ENCODE data around the gene DNAJC1. TPM values are rescaled to one million over a fixed set of nuclear protein-coding genes. Genes with fewer than 3 reads are reported as not detected.

The DNAJC1 gene
- total and polyA plus RNA-seq, 3 donors from 2014 or later = 16.7 to 59.6 (median 59.0) TPM

DNA sequence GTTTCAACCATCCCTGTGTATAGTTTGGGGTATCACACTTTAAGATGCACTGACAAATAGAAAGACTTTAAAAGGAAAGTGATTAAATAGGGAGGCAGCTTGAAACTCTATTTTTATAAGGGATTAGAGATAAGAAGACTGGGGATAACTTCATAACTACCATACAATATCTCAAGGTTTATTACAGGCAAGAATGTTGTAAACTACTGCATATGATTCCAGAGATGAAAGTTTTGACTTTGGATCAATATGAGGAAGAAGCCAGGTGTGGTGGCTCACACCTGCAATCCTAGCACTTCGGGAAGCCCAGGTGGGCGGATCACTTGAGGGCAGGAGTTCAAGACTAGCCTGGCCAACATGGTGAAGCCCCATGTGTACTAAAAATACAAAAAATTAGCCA lies 96.1 kb downstream of the DNAJC1 start:
- H3K27ac ChIP-seq = no peak overlapping the region
- no peak for DNase-seq
- H3K4me1 ChIP-seq = no peaks in the 10 kb centered on the region
- no peak overlapping the region for H3K4me3 ChIP-seq
- no peaks in the 10 kb centered on the region for H3K9me3 ChIP-seq
- WGBS, 2 donors = 92 to 100% methylated on average over 2 of the region's 2 CpGs
- no peaks in the 10 kb centered on the region for H3K27me3 ChIP-seq
- no peak for TF ChIP-seq POLR2A (IDR thresholded peaks at IDR 0.05)
- TF ChIP-seq, protein P1, sequence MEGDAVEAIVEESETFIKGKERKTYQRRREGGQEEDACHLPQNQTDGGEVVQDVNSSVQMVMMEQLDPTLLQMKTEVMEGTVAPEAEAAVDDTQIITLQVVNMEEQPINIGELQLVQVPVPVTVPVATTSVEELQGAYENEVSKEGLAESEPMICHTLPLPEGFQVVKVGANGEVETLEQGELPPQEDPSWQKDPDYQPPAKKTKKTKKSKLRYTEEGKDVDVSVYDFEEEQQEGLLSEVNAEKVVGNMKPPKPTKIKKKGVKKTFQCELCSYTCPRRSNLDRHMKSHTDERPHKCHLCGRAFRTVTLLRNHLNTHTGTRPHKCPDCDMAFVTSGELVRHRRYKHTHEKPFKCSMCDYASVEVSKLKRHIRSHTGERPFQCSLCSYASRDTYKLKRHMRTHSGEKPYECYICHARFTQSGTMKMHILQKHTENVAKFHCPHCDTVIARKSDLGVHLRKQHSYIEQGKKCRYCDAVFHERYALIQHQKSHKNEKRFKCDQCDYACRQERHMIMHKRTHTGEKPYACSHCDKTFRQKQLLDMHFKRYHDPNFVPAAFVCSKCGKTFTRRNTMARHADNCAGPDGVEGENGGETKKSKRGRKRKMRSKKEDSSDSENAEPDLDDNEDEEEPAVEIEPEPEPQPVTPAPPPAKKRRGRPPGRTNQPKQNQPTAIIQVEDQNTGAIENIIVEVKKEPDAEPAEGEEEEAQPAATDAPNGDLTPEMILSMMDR (IDR thresholded peaks at IDR 0.05) = no peak
- intact Hi-C loops (cut with DNase I; ENCODE audit: low total_unique reads) = no loop called here
- no peaks in the 10 kb centered on the region for H3K36me3 ChIP-seq (ENCODE audit: low read depth, missing control alignments)

DNA sequence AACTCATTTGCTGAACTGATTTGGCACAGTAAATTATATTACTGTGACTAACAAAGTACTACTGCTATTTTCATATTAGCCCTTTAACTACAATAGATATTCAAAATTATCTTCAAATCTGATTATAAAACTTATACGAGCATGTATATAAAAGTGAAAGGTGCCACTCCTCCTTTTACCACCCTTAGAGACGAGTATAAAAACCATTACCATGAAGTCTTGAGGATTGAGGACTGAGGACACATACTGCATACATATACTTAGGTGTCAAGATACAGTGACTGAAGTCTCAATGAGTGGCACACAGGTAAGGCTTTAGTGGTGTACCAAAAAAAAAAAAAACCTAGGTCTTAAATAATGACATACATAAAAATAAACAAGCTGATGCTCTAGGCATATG lies 98.6 kb downstream of the DNAJC1 start:
- Histone ChIP-seq H3K9me3 (no peaks in the 10 kb centered on the region), H3K4me3 (no peak overlapping the region), H3K27me3 (no peaks in the 10 kb centered on the region), H3K4me1 (no peaks in the 10 kb centered on the region), H3K36me3 (ENCODE audit: low read depth, missing control alignments) (no peaks in the 10 kb centered on the region), H3K27ac (no peak overlapping the region)
- WGBS, 2 donors = 92 to 98% methylated on average over 2 of the region's 2 CpGs
- DNase-seq = no peak
- no peak for TF ChIP-seq POLR2A (IDR thresholded peaks at IDR 0.05)
- TF ChIP-seq, protein P1 (IDR thresholded peaks at IDR 0.05) = no peak
- intact Hi-C loops (cut with DNase I; ENCODE audit: low total_unique reads) = no loop called here

DNA sequence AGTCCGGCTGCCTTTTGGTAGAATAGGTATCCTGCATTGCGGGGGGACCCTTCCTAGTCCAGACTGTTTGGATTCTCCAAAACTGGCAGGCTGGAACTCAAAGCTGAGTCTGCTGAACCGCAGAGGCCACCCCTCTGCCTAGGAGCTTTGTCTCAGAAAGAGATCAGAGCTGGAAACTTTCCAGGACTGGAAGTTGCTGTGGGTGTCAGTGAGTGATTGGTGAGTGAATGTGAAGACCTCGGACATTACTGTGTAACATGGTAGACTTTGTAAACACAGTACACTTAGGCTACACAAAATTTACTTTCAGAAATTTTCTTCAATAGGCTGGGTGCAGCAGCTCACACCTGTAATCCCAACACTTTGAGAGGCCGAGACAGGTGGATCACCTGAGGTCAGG lies 103.8 kb downstream of the DNAJC1 start:
- WGBS, 2 donors = 96% methylated on average over 4 to 5 of the region's 5 CpGs
- Histone ChIP-seq H3K4me1 (no peaks in the 10 kb centered on the region), H3K27ac (no peak overlapping the region), H3K4me3 (no peak overlapping the region), H3K27me3 (no peaks in the 10 kb centered on the region), H3K9me3 (no peaks in the 10 kb centered on the region), H3K36me3 (ENCODE audit: low read depth, missing control alignments) (no peaks in the 10 kb centered on the region)
- DNase-seq = no peak
- TF ChIP-seq, protein P1 (IDR thresholded peaks at IDR 0.05) = no peak
- TF ChIP-seq POLR2A (IDR thresholded peaks at IDR 0.05) = no peak
- intact Hi-C loops (cut with DNase I; ENCODE audit: low total_unique reads) = no loop called here

DNA sequence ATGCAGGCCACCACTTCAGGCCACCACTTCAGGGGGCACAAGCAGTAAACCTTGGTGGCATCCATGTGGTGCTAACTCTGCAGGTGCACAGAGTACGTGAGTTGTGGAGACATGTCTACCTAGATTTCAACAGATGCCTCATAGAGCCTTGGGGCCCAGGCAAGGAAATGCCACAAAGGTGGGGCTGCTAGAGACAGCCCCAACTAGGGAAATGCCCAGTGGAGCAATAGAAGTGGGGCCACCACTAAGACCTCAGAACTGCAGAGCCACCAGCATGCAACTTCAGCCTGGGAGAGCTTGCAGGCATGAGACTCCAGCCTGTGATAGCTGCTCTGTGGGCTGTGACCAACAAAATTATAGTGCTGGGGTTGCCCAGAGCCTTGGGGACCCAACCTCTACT lies 107.6 kb downstream of the DNAJC1 start:
- Histone ChIP-seq H3K27me3 (no peaks in the 10 kb centered on the region), H3K4me1 (no peaks in the 10 kb centered on the region), H3K9me3 (no peaks in the 10 kb centered on the region), H3K36me3 (ENCODE audit: low read depth, missing control alignments) (no peaks in the 10 kb centered on the region), H3K4me3 (no peak overlapping the region), H3K27ac (no peak overlapping the region)
- WGBS, 2 donors = 88 to 89% methylated on average over 1 of the region's 1 CpG
- TF ChIP-seq, protein P1 (IDR thresholded peaks at IDR 0.05) = no peak
- no peak for TF ChIP-seq POLR2A (IDR thresholded peaks at IDR 0.05)
- intact Hi-C loops (cut with DNase I; ENCODE audit: low total_unique reads) = no loop called here
- DNase-seq = no peak

DNA sequence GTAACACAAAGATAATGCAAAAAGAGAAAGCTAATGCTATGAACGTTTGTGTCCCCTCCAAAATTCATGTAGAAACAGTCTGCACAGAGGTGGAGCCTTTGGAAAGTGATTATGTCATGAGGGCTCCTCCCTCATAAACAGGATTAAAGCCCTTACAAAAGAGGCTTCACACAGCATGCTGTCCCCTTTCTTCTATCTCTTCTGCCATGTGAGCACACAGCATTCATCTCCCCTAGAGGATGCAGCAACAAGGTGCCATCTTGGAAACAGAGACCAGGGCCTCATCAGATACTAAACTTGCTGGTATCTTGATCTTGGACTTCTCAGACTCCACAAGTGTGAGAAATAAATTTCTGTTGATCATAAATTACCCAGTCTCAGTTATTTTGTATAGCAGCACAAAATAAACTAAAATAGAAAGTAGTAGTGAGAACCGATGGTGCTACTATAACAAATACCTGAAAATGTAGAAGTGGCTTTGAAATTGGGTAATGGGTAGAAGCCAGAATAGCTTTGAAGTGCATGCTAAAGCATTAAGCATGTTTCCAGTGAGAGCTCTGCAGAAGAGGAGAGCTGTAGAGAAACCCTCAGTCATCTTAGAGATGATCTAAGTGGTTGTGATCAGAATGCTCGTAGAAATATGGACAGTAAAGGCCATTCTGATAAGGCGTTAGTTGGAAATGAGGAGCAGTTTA lies 108.7 kb downstream of the DNAJC1 start:
- H3K36me3 ChIP-seq (ENCODE audit: low read depth, missing control alignments) = no peaks in the 10 kb centered on the region
- intact Hi-C loops (cut with DNase I; ENCODE audit: low total_unique reads) = no loop called here
- H3K4me3 ChIP-seq = no peak overlapping the region
- WGBS, 2 donors = 92 to 94% methylated on average over 4 of the region's 4 CpGs
- no peaks in the 10 kb centered on the region for H3K4me1 ChIP-seq
- H3K27ac ChIP-seq = no peak overlapping the region
- H3K27me3 ChIP-seq = no peaks in the 10 kb centered on the region
- no peaks in the 10 kb centered on the region for H3K9me3 ChIP-seq
- no peak for TF ChIP-seq POLR2A (IDR thresholded peaks at IDR 0.05)
- TF ChIP-seq, protein P1 (IDR thresholded peaks at IDR 0.05) = no peak
- no peak for DNase-seq
